ENCODE results near the gene TRPV6.

Gene TRPV6

GRCh38 chr7:142915315-142915714 is 29.8 kb upstream of the TRPV6 start:
- H3K9me3 Mint-ChIP-seq = no peaks in the 10 kb centered on the region
- peaks cover 5% of the 10 kb centered on the region for H3K27me3 Mint-ChIP-seq
- no peak overlapping the region for H3K4me3 Mint-ChIP-seq

DNA sequence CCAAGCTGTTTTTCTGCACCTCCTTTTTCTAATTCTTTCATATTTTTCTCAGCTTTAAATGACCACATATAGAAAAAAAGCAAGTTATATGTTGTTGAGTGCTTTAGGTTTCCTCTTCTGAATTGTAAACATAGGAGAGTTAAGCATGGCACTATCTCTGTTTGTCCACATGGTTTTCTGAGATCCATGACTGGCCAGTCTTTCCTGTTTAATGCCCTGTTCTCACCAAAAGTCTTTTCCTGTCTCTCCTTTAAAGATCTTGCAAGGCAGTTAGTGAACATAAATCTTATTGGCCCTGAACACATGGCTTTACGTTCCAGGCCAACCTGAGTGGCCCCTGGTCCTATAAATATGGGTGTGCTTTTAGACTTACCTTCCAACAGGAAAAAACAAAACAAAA is 28.6 kb upstream of the TRPV6 start:
- no peak for DNase-seq
- Mint-ChIP-seq H3K4me1 (ENCODE audit: low read depth) (no peaks in the 10 kb centered on the region), H3K27me3 (peaks cover 8% of the 10 kb centered on the region), H3K4me3 (no peak overlapping the region), H3K27ac (no peak overlapping the region), H3K36me3 (ENCODE audit: low read depth) (no peaks in the 10 kb centered on the region), H3K9me3 (no peaks in the 10 kb centered on the region)

More at GRCh38 chr7:142915315-142915714, 29.8 kb upstream of the TRPV6 start:
- no peak for DNase-seq
- Mint-ChIP-seq H3K27ac (no peak overlapping the region), H3K4me1 (ENCODE audit: low read depth) (no peaks in the 10 kb centered on the region), H3K36me3 (ENCODE audit: low read depth) (no peaks in the 10 kb centered on the region)

DNA sequence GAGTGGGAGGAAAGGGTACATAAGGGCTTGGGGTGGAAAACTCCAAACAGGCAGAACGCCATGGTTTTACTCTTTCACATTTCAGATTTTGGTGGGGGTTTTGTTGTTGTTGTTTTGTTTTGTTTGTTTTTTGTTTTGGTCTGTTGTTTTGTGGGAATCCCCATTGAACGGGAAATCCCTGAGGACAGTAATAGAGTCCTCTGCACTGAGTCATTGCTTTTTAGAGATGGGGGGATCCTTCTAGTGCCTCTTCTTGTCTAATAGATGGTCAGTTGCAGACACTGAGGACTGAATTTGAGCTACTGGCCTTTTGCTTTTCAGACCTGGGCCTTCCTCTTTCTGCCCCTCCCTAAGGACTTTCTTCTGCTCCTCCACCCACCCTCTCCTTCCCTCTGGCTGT is 28.0 kb upstream of the TRPV6 start:
- Mint-ChIP-seq H3K9me3 (no peaks in the 10 kb centered on the region), H3K36me3 (ENCODE audit: low read depth) (no peaks in the 10 kb centered on the region), H3K27ac (no peak overlapping the region), H3K27me3 (peaks cover 14% of the 10 kb centered on the region), H3K4me1 (ENCODE audit: low read depth) (no peaks in the 10 kb centered on the region), H3K4me3 (no peak overlapping the region)
- no peak for DNase-seq

DNA sequence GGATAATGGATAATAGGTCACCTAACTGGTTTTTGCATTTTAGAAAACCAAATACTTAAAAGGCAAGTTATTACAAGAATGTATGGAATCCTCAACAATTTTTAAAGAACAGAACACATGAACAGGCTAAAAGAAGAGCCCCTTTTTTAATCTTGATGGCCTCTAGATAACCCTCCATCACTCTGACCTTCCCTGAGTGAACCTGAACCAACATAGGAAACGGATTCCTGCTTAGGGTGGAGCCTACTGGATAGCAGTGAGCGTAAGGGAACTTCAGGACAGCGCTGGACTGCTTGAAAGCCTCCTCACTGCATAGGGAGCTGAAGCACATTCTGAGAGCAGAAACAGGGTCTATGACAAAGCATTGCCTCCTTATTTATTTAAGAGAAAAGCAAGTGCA is 27.5 kb upstream of the TRPV6 start:
- no peak overlapping the region for H3K27ac Mint-ChIP-seq
- H3K36me3 Mint-ChIP-seq (ENCODE audit: low read depth) = no peaks in the 10 kb centered on the region
- no peak overlapping the region for H3K4me3 Mint-ChIP-seq
- no peak for DNase-seq
- H3K27me3 Mint-ChIP-seq = peaks cover 19% of the 10 kb centered on the region
- H3K4me1 Mint-ChIP-seq (ENCODE audit: low read depth) = no peaks in the 10 kb centered on the region
- no peaks in the 10 kb centered on the region for H3K9me3 Mint-ChIP-seq

DNA sequence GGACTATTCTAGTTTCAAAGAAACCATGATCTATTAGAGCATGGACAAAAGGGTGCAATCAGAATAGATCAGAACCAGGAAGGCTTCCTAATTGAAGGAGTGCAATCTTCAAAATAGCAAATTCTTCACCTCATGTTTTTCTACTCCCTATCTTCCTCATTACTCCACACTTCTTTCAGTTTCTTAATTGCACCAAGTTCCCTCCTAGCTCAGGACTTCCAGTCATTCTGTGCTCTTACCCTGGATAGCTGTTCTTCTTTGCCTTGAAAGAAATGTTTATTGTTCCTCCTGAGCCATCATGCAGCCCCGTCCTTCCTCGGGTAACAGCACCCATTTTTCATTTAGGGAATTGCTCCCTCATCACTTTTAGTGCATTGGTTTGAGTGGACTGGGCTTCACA is 24.9 kb upstream of the TRPV6 start:
- no peaks in the 10 kb centered on the region for H3K4me1 Mint-ChIP-seq (ENCODE audit: low read depth)
- H3K27ac Mint-ChIP-seq = no peak overlapping the region
- peaks cover 29% of the 10 kb centered on the region for H3K27me3 Mint-ChIP-seq
- no peaks in the 10 kb centered on the region for H3K9me3 Mint-ChIP-seq
- no peak overlapping the region for H3K4me3 Mint-ChIP-seq
- H3K36me3 Mint-ChIP-seq (ENCODE audit: low read depth) = no peaks in the 10 kb centered on the region
- no peak for DNase-seq

- no peak overlapping the region for H3K4me3 Mint-ChIP-seq
- H3K4me1 Mint-ChIP-seq (ENCODE audit: low read depth) = no peaks in the 10 kb centered on the region
- H3K9me3 Mint-ChIP-seq = no peaks in the 10 kb centered on the region
- no peaks in the 10 kb centered on the region for H3K36me3 Mint-ChIP-seq (ENCODE audit: low read depth)
- H3K27me3 Mint-ChIP-seq = peaks cover 29% of the 10 kb centered on the region
- no peak overlapping the region for H3K27ac Mint-ChIP-seq
- no peak for DNase-seq
These were observed 24.5 kb upstream of the TRPV6 start for GRCh38 chr7:142910031-142910433.

- Mint-ChIP-seq H3K27me3 (peaks cover 29% of the 10 kb centered on the region), H3K9me3 (no peaks in the 10 kb centered on the region), H3K27ac (no peak overlapping the region), H3K4me3 (no peak overlapping the region), H3K4me1 (ENCODE audit: low read depth) (no peaks in the 10 kb centered on the region), H3K36me3 (ENCODE audit: low read depth) (no peaks in the 10 kb centered on the region)
- no peak for DNase-seq
These were observed 23.7 kb upstream of the TRPV6 start for GRCh38 chr7:142908921-142909890.

DNA sequence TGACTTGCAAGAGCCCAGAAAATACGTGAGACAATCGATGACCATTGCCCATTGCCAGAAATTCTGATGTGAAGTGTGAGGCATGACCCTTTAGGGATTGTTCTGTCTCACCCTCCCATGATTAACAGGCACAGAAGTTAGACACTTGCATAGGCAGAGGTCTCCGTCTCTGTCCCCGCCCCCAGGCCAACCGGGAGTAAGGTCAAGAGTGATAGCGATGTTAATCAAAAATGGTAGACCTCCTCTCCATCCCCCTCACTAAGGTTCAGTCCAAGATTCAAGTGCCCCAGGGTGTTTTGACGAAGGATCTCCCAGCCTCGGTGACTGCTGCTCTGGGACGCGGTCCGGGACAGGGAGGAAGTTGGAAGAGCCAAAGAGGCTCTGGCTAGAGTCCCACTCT is 22.7 kb upstream of the TRPV6 start:
- H3K4me1 Mint-ChIP-seq (ENCODE audit: low read depth) = no peaks in the 10 kb centered on the region
- H3K36me3 Mint-ChIP-seq (ENCODE audit: low read depth) = no peaks in the 10 kb centered on the region
- H3K9me3 Mint-ChIP-seq = no peaks in the 10 kb centered on the region
- no peak overlapping the region for H3K27ac Mint-ChIP-seq
- peaks cover 29% of the 10 kb centered on the region for H3K27me3 Mint-ChIP-seq
- H3K4me3 Mint-ChIP-seq = no peak overlapping the region
- DNase-seq = no peak

DNA sequence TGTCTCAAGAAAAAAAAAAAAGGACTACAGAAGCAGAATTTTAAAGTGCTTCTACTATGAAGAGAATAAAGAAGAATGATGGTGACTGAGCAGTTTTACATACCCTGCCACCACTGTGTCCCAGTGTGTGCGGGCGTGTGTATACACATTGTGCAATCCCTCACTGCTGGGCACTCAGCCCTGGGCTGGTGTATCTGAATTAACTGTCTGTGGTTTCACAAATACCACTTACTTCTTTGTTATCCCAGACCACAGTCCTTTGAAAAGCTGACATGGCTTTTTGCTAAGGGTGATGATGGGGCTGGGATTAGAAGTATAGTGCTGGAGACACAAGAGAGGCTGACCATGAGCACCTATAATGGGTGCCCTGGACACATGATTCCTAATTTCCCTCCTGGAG is 21.1 kb upstream of the TRPV6 start:
- Mint-ChIP-seq H3K27me3 (peaks cover 29% of the 10 kb centered on the region), H3K27ac (no peak overlapping the region), H3K4me1 (ENCODE audit: low read depth) (no peaks in the 10 kb centered on the region)

GRCh38 chr7:142905759-142906158 is 20.2 kb upstream of the TRPV6 start:
- H3K36me3 Mint-ChIP-seq (ENCODE audit: low read depth) = no peaks in the 10 kb centered on the region
- no peak overlapping the region for H3K4me3 Mint-ChIP-seq
- DNase-seq = no peak
- peaks cover 24% of the 10 kb centered on the region for H3K27me3 Mint-ChIP-seq
- no peak overlapping the region for H3K27ac Mint-ChIP-seq
- no peaks in the 10 kb centered on the region for H3K9me3 Mint-ChIP-seq
- no peaks in the 10 kb centered on the region for H3K4me1 Mint-ChIP-seq (ENCODE audit: low read depth)

More for the DNA sequence above, 21.1 kb upstream of the TRPV6 start:
- no peaks in the 10 kb centered on the region for H3K36me3 Mint-ChIP-seq (ENCODE audit: low read depth)
- H3K4me3 Mint-ChIP-seq = no peak overlapping the region
- H3K9me3 Mint-ChIP-seq = no peaks in the 10 kb centered on the region
- DNase-seq = no peak

DNA sequence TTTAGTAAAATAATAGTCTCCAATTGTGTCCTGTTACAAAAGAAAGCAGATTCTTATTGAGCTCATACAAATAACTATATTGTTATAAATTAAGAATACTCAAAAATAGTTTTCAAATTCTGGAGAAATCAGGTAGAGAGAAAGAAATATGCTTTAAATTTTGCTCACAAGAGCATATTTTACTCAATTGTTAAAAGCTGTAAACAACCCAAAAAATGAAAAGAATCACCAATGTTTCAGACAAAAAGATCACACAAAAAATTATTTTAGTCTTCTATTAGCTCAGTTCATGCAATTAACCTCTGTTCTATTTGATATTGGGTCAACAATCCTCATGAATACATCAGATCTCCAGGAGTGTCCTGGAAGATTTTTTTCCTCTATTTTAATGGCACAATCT is 18.6 kb upstream of the TRPV6 start:
- no peaks in the 10 kb centered on the region for H3K36me3 Mint-ChIP-seq (ENCODE audit: low read depth)
- no peaks in the 10 kb centered on the region for H3K4me1 Mint-ChIP-seq (ENCODE audit: low read depth)
- DNase-seq = no peak
- no peaks in the 10 kb centered on the region for H3K9me3 Mint-ChIP-seq
- H3K27me3 Mint-ChIP-seq = peaks cover 21% of the 10 kb centered on the region
- no peak overlapping the region for H3K4me3 Mint-ChIP-seq
- no peak overlapping the region for H3K27ac Mint-ChIP-seq

DNA sequence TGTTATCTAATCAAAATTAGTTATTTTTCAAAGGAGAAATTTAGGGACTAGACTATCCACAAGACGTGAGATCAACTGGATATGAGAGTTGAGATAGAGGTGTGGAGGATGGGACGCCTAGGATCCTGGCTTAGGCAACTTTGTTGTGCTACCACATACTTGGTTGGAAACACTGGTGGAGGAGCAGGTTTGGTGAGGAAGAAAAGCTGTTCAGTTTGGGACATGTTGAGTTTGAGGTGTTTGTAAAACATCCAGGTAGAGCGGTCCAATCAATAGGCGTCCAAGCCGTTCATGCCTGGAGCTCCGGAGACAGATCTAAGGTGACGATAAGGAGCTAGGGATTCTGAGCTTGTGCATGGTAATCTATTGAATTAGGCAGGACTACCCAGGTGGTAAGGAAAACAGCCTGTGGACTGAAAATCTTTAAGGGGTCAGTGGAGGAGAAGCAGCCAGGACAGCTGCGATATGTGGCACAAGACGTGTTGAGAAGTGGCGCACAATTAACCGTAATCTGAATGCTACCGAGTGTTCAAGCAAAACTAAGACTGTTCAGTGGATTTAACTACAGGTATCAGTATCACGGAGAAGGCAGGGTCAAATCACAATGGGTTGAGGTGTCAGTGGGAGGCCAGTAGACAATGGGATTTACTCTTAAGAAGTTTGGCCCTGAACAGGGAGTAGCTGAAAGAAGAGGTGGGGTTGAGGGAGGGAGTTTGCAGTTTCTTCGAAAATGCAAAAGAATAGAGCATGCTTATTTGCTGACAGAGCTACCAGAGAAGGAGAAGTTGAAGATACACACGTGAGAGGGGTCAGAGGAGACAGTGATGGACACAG is 16.1 kb upstream of the TRPV6 start:
- DNase-seq = no peak
- no peak overlapping the region for H3K4me3 Mint-ChIP-seq
- peaks cover 3% of the 10 kb centered on the region for H3K27me3 Mint-ChIP-seq
- no peaks in the 10 kb centered on the region for H3K4me1 Mint-ChIP-seq (ENCODE audit: low read depth)
- H3K9me3 Mint-ChIP-seq = no peaks in the 10 kb centered on the region
- no peaks in the 10 kb centered on the region for H3K36me3 Mint-ChIP-seq (ENCODE audit: low read depth)
- H3K27ac Mint-ChIP-seq = no peak overlapping the region

GRCh38 chr7:142899661-142900060 is 14.1 kb upstream of the TRPV6 start:
- Mint-ChIP-seq H3K36me3 (ENCODE audit: low read depth) (no peaks in the 10 kb centered on the region), H3K27me3 (peaks cover 3% of the 10 kb centered on the region), H3K4me3 (no peak overlapping the region), H3K9me3 (no peaks in the 10 kb centered on the region), H3K4me1 (ENCODE audit: low read depth) (no peaks in the 10 kb centered on the region), H3K27ac (no peak overlapping the region)
- no peak for DNase-seq

DNA sequence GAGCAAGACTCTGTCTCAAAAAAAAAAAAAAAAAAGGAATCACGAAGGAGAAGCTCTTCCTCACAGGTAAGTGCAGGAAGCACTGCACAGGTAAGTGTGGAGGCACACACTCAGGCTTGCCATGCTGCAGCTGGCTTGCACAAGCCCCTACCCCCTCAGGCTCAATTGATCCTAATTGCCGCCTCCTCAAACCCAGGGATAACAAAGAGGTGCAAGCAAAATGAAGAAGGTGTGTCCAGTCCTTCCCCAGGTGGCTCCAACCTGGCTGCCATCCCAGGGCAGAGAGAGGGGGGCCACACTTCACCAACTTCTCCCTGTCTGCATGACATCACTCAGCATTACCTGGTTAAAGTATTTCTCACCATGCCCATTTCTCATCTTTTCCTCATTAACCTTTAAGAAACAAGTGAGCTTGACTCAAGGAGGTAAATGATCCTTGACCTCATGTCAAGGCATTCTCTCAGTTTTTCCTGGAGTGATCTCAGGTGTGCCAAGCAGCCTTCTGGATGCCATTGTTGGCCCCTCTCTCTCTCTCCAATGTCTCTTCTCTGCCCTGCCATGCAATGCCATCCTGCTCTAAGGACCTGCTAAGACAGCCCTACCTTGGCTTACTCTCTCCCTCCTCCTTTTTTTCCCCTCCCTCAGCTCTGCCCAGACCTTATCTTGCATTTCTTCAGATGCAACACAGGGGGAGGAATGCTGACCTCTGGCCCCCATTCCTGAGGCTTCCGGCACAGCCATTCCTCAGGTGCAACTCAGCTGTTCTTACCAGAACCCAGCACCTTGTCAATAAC is 13.0 kb upstream of the TRPV6 start:
- no peak for DNase-seq
- Mint-ChIP-seq H3K36me3 (ENCODE audit: low read depth) (no peaks in the 10 kb centered on the region), H3K4me3 (no peak overlapping the region), H3K27me3 (peaks cover 3% of the 10 kb centered on the region), H3K27ac (no peak overlapping the region), H3K9me3 (no peaks in the 10 kb centered on the region), H3K4me1 (ENCODE audit: low read depth) (no peaks in the 10 kb centered on the region)

Measured in activated T-cell treated with anti-CD3 and anti-CD28 coated beads, Interleukin-2, amount 50 U/mL, for 24 hours (primary cell).